Immature natural killer cell (primary cell): ENCODE measurements around the gene DYRK3. TPM values are rescaled to one million over a fixed set of nuclear protein-coding genes. Genes with fewer than 3 reads are reported as not detected.

Source experiments
- DNase-seq, 3 donors: peaks; one replicate each; pipeline ENCODE4 v3.0.0; 2022; ENCODE audit warnings: mixed read lengths in 1 of 3
- H3K27ac Mint-ChIP-seq, 6 donors: one replicate each; pipeline ENCODE4 v1.8.0; 2020; ENCODE audit warnings: mixed read lengths in 6 of 6, mild to moderate bottlenecking in 5 of 6, inconsistent platforms in 4 of 6, moderate library complexity in 3 of 6
- H3K27me3 Mint-ChIP-seq, 3 donors: one replicate each; pipeline ENCODE4 v1.8.0; 2020 to 2021; ENCODE audit warnings: low read depth in 3 of 3, mild to moderate bottlenecking in 3 of 3, mixed read lengths in 3 of 3, moderate library complexity in 3 of 3, inconsistent platforms in 1 of 3
- H3K36me3 Mint-ChIP-seq, 3 donors: one replicate each; pipeline ENCODE4 v1.8.0; 2020; ENCODE audit warnings: mixed read lengths in 3 of 3, inconsistent platforms in 2 of 3, mild to moderate bottlenecking in 2 of 3
- H3K4me1 Mint-ChIP-seq, 2 donors: one replicate each; pipeline ENCODE4 v1.8.0; 2020; ENCODE audit warnings: inconsistent platforms in 2 of 2, mild to moderate bottlenecking in 2 of 2, mixed read lengths in 2 of 2, moderate library complexity in 1 of 2
- H3K4me3 Mint-ChIP-seq, 5 donors: one replicate each; pipeline ENCODE4 v1.8.0; 2020; ENCODE audit warnings: mild to moderate bottlenecking in 5 of 5, mixed read lengths in 5 of 5, inconsistent platforms in 3 of 5, moderate library complexity in 3 of 5
- H3K9me3 Mint-ChIP-seq, 6 donors: one replicate each; pipeline ENCODE4 v1.8.0; 2020; ENCODE audit warnings: mild to moderate bottlenecking in 6 of 6, mixed read lengths in 6 of 6, inconsistent platforms in 4 of 6, moderate library complexity in 3 of 6
- polyA plus RNA-seq, 3 donors: library from polyadenylated mRNA; unstranded; fragments of 300-500 nt; fragmentation: Illumina TruSeq; gene quantifications; one replicate each; pipeline ENCODE4 v1.2.3, GENCODE V29; 2021

The DYRK3 gene
- polyA plus RNA-seq, 3 donors from 2014 or later, result not detected

DNA sequence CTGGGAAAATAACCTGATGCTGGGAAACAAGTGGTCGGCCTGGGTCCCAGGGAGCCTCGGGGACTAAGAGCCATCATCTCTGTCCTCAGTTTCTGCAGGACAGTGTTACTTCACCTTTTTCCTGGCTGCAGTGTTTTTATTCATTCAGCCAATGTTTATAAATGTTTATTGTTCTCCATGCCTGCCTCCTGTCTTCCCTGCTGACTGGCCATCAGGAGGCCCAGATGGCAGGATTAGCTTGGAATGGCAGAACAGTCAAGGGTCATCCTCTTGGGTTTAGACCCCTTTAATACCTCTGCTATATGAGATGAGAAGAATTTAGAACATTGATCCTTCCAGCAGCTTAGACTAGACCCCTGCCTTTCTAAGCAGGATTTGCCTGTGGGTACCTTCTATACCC, 62.7 kb downstream of the DYRK3 start:
- no peak for DNase-seq
- Mint-ChIP-seq H3K27me3 (peaks cover 3 to 10% (median 6%) of the 10 kb centered on the region in 3 donors), H3K27ac (peak overlapping the region in 2 of 6 donors; percentile 68 to 85), H3K36me3 (peaks cover 0 to 11% (median 0%) of the 10 kb centered on the region in 3 donors), H3K4me3 (no peak overlapping the region), H3K4me1 (peaks cover 91 to 97% of the 10 kb centered on the region in 2 donors), H3K9me3 (no peaks in the 10 kb centered on the region)

Other genes starting within 250 kb of the DYRK3 start
- 10 to 100 TPM; 21.1 to 29.7 (median 28.3) TPM for gene IKBKE, start 165.1 kb upstream of the DYRK3 start, polyA plus RNA-seq
- gene RASSF5, start 128.0 kb upstream of the DYRK3 start, polyA plus RNA-seq, result 100 to 1,000 TPM; 218 to 459 (median 310) TPM
- 10 to 100 TPM; 12.9 to 24.2 (median 20.8) TPM for gene EIF2D, start 23.1 kb upstream of the DYRK3 start, polyA plus RNA-seq
- 1 to 10 TPM; 3.5 to 7.2 (median 4.1) TPM for gene MAPKAPK2, start 49.4 kb downstream of the DYRK3 start, polyA plus RNA-seq
- not detected for gene IL19, start 135.2 kb downstream of the DYRK3 start, polyA plus RNA-seq
- gene IL10, start 137.0 kb downstream of the DYRK3 start, polyA plus RNA-seq, result under 1 TPM in 1 of 3 donors, not detected in 2; 0.43 TPM
- not detected for gene IL20, start 230.1 kb downstream of the DYRK3 start, polyA plus RNA-seq